NCI-H345 (cell line): ENCODE measurements around the gene TRIM45.
"Not testable (repeated sequence)": the region's sequence is repeated elsewhere in the genome, so short reads cannot be mapped to it uniquely, and the experiment has no call there.

Experiments used
- DNase-seq: peaks from one replicate; lab custom pipeline; 2025; lab: John Stamatoyannopoulos, UW

Gene TRIM45

GRCh38 chr1:117130526-117130925, 9.0 kb upstream of the TRIM45 start:
- no peak for DNase-seq

DNA sequence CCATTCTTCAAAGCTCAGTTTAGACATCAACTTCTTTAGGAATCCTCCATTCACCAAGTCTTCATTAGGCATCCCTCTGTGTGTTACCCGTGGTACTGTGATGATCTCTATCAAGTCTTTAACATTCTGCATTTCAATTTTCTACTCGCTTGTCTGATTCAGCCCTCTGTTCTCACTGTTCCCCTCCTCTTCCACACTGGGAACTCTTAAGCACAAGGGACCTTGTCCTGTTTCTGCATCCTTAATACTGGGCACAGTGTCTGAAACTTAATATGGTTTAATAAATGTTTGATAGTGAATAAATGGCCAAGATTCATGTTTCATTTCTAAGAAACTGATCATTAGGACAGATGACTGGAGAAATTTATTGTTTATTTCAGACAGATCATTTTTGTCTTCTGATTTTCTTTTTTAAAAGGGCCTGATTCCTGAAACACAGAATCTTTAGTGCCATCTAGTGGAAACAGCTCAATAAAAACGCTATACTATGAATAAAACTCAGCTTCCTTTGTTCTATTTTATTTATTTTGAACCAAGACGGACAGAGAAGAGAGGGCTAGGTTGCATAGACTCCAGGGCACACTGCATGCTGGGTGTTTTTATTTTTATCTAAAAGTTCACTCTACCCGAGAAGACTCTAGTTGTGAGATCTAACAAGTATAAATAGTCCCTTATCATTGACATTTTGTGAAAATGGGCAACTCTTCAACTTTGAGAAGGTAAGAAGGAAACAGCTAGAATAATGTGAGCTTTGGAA, 7.0 kb upstream of the TRIM45 start:
- DNase-seq = peak; percentile 62

GRCh38 chr1:117127795-117128194, 6.2 kb upstream of the TRIM45 start:
- DNase-seq = no peak

DNA sequence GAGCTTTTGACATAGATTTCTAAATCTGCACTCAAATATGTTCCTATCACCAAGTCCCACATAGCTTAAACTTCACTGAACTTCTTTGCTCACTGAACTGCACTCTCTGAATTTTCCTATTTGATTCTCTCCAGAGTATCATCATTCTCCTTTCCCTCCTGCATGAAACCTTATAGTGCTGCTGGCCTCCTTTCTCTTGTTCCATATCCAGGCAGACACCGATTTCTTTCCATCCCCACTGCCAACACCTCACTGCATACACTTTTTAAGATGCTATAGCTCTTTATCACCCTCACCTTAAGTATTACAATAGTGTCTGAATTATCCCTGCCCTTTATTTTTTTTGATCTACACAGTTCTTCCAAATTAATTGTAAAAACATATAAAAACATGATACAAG, 3.1 kb upstream of the TRIM45 start:
- DNase-seq = no peak

- no peak for DNase-seq
These were observed 1.7 kb upstream of the TRIM45 start for GRCh38 chr1:117123274-117123673.

- DNase-seq = no peak
These were observed 929 bp upstream of the TRIM45 start for GRCh38 chr1:117122330-117123025.

- no peak for DNase-seq
These were observed 568 bp downstream of the TRIM45 start for GRCh38 chr1:117120774-117121588.

DNA sequence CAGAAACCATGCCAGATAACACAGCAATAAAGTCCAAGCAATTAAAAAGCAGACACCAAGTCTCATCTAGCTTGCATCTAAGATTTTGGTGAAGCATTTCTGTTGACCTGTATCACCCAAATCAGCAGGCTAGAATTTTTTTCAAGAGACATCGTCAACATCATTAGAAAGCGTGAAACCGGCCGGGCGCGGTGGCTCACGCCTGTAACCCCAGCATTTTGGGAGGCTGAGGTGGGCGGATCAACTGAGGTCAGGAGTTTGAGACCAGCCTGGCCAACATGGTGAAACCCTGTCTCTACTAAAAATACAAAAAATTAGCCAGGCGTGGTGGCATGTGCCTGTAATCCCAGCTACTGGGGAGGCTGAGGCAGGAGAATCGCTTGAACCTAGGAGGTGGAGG, 2.4 kb downstream of the TRIM45 start:
- not testable (repeated sequence) for DNase-seq

DNA sequence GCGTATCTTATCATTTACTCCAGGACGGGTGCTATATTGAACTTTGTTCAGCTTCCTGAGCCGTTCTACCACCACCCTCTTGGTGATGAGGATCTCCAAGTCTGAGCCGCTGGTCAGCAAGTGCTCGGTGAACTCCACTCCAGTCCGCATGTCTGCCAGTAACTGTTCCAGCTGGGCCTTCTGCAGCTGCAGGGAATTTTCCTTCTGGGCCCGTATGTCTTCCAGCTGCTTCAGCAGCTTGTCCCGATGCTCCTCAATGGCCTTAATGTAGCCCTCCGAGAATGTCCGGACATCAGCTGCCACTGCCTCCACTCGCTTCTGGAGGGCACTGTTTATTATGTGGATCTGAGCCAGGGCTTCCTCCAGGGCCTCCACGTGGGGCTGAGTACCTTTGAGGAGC, 3.4 kb downstream of the TRIM45 start:
- DNase-seq = no peak

- no peak for DNase-seq
These were observed 3.9 kb downstream of the TRIM45 start for GRCh38 chr1:117117697-117118096.

GRCh38 chr1:117116784-117117130, 4.8 kb downstream of the TRIM45 start:
- no peak for DNase-seq

- no peak for DNase-seq
These were observed 5.3 kb downstream of the TRIM45 start for GRCh38 chr1:117116090-117116783.

- DNase-seq = no peak
These were observed 6.7 kb downstream of the TRIM45 start for GRCh38 chr1:117114877-117115276.

- no peak for DNase-seq
These were observed 8.3 kb downstream of the TRIM45 start for GRCh38 chr1:117113199-117113598.

- DNase-seq = peak; percentile 60
These were observed 9.4 kb downstream of the TRIM45 start for GRCh38 chr1:117112047-117112717.

DNA sequence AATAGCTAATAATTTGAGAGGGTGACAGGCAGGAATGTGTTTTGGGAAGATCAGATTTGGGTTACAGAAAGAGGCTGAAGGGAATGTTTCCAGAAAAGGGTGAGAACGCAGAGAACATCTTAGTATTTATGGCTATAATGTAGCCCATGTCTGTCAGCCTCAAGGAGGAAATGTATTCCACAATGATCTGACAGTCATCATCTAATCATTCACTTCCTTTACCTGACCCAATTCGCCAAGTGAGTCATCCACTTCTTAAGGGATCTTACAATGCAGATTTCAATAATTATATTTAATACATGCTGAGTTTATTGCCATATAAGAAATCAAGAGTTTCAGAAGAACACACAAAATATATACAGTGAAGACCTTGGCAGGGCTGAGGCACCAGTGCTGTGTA, 10.8 kb downstream of the TRIM45 start:
- no peak for DNase-seq

GRCh38 chr1:117107364-117107763, 14.2 kb downstream of the TRIM45 start:
- DNase-seq = no peak

DNA sequence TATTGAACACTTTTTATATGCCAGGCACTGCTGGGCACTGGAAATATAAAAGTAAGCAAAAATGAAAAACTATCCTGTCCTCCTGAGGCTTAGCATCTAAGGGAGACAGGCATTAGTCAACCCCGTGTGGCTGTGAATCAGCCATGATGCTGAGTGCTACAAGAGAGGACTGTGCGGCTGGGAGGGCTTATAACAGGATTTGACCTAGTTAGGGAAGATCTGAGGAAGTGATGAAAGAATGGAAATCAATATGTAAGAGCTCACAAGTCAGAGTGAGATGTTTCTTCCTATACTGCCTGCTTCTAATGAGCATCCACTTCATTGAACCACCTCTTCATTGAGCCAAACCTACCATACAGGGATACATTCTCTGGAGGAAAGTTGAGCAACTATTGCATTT, 15.1 kb downstream of the TRIM45 start:
- no peak for DNase-seq

DNA sequence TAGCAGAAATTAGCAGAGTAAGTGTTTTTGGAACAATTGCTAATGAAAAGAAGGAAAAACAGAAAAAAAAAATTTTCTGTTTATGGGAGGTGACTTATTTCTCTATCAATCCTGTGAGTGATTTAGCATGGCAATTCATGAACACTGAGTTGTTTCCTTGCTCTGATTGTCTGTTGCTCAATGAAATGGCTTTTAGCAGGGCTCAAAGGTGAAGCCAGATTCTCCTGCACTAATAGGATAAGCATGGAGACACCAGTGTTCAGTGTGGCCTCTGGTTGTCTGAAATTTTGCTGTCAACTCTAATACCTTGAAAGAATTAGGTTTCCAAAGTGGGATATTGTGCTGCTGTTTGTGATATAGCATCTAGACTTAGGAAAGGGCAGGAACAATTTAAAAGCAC, 15.8 kb downstream of the TRIM45 start:
- DNase-seq = no peak

DNA sequence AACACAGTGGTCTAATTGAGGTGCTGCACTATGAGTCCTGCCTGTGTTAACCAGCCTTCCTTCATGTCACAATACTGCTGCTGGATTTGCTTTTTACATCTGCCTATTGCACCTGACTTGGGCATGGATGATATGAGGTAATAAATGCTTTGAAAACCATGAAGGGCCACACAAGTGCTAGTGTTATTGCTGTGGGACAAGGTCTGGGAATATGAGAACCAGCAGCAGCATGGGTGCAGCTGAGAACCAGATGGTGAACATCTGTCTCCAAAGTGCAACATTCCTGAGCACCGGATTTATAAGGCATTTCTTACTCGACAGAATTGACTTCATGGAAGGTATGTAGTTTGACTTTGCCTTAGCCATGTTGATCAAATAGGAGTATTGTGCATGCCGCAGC, 16.6 kb downstream of the TRIM45 start:
- no peak for DNase-seq

DNA sequence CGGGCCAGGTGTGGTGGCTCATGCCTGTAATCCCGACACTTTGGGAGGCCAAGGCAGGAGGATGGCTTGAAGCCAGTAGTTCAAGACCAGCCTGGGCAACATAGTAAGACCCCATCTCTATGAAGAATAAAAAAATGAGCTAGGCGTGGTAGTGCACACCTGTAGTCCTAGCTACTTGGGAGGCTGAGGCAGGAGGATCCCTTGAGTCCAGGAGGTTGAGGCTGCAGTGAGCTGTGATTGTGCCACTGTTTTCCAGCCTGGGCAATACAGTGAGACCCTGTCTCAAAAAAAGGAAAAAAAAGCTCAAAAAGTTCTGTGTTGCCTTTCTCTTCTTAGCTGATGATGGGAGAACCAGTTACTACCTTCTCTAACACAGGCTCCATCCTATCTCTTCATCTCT, 19.7 kb downstream of the TRIM45 start:
- DNase-seq = not testable (repeated sequence)

DNA sequence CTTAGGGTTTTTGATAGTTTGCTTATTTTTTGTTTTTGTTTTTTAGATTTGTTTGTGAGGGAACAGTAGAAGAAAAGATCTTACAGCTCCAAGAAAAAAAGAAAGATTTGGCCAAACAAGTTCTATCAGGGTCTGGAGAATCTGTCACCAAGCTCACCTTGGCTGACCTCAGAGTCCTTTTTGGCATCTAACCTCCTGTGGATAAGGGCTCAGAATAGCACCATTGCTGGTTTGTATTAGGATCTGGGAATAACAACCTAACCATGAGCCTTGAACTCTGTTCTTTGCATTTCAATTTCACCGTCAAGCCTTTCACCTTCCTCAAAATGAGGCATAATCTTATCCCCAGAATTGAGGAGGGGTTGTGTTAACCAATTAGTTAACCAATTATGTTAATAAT, 20.2 kb downstream of the TRIM45 start:
- no peak for DNase-seq
